HAP-1 (cell line): ENCODE measurements around the gene NAPSA.
A peak's percentile ranks its signal among the peaks of the same experiment; 100 is the strongest.
"Not testable (repeated sequence)": the region's sequence is repeated elsewhere in the genome, so short reads cannot be mapped to it uniquely, and the experiment has no call there.

Experiments used
- DNase-seq, 2 experiments: peaks; one replicate each; pipeline ENCODE4 v3.0.0-alpha.2; 2016 to 2020; ENCODE audit warnings: low spot score in 2 of 2
- H3K27me3 ChIP-seq: fragments of 250-450 bp; sonication (Bioruptor Pico); 2 replicates; pipeline ENCODE4 v1.5.1; 2020; ENCODE audit warnings: low read depth, mild to moderate bottlenecking, moderate library complexity
- H3K36me3 ChIP-seq: fragments of 250-450 bp; sonication (Bioruptor Pico); replicated peaks from 2 replicates; pipeline ENCODE4 v1.5.1; 2020; ENCODE audit warnings: mild to moderate bottlenecking
- H3K4me1 ChIP-seq: fragments of 250-450 bp; sonication (Bioruptor Pico); 2 replicates; pipeline ENCODE4 v1.5.1; 2020; ENCODE audit warnings: mild to moderate bottlenecking
- H3K4me3 ChIP-seq: fragments of 250-450 bp; sonication (Bioruptor Pico); 2 replicates; pipeline ENCODE4 v1.5.1; 2020; ENCODE audit warnings: mild to moderate bottlenecking, moderate library complexity
- H3K9me3 ChIP-seq: fragments of 250-450 bp; sonication (Bioruptor Pico); 2 replicates; pipeline ENCODE4 v1.5.1; 2020; ENCODE audit warnings: mild to moderate bottlenecking, moderate library complexity
- in situ Hi-C: fragments of 300-500 bp; cut with MboI; formaldehyde crosslinking; loops from 3 replicates; pipeline ENCODE4 v1.14.3; 2020; ENCODE audit warnings: low sequenced_read_pairs, inconsistent platforms, mixed read lengths

The NAPSA gene

GRCh38 chr19:50359328-50359818 lies 6.1 kb downstream of the NAPSA start:
- H3K4me1 ChIP-seq: no peaks in the 10 kb centered on the region; the same call in 1 of the 2 replicates
- DNase-seq: no peak
- no peak overlapping the region for H3K4me3 ChIP-seq
- peaks cover 3% of the 10 kb centered on the region; the same call in 1 of the 2 replicates for H3K27me3 ChIP-seq
- in situ Hi-C loops: loop anchor here (25.0 kb wide), 1 partner anchor 553 kb away; the partner anchor contains the start of gene KLK4
- no peaks in the 10 kb centered on the region for H3K36me3 ChIP-seq
- no peaks in the 10 kb centered on the region for H3K9me3 ChIP-seq

- H3K4me3 ChIP-seq: no peak overlapping the region
- H3K4me1 ChIP-seq: no peaks in the 10 kb centered on the region; the same call in 1 of the 2 replicates
- H3K36me3 ChIP-seq: no peaks in the 10 kb centered on the region
- in situ Hi-C loops: loop anchor here (25.0 kb wide), 1 partner anchor 554 kb away; the partner anchor contains the start of gene KLK4
- no peak for DNase-seq
- no peaks in the 10 kb centered on the region for H3K9me3 ChIP-seq
- peaks cover 3% of the 10 kb centered on the region; the same call in 1 of the 2 replicates for H3K27me3 ChIP-seq
Observed at GRCh38 chr19:50358483-50359327, 6.7 kb downstream of the NAPSA start.

- in situ Hi-C loops: loop anchor here (25.0 kb wide), 1 partner anchor 555 kb away; the partner anchor contains the start of gene KLK4
- peak; percentile 68 to 83 for DNase-seq
- Histone ChIP-seq H3K4me3 (no peak overlapping the region), H3K27me3 (peaks cover 3% of the 10 kb centered on the region; the same call in 1 of the 2 replicates), H3K9me3 (no peaks in the 10 kb centered on the region), H3K36me3 (no peaks in the 10 kb centered on the region), H3K4me1 (no peaks in the 10 kb centered on the region; the same call in 1 of the 2 replicates)
Observed at GRCh38 chr19:50357178-50358100, 8.0 kb downstream of the NAPSA start.

GRCh38 chr19:50356691-50357177 lies 8.7 kb downstream of the NAPSA start:
- H3K4me3 ChIP-seq: no peak overlapping the region
- H3K27me3 ChIP-seq: peaks cover 3% of the 10 kb centered on the region; the same call in 1 of the 2 replicates
- H3K4me1 ChIP-seq: no peaks in the 10 kb centered on the region; the same call in 1 of the 2 replicates
- no peaks in the 10 kb centered on the region for H3K9me3 ChIP-seq
- in situ Hi-C loops: loop anchor here (25.0 kb wide), 1 partner anchor 556 kb away; the partner anchor contains the start of gene KLK4
- no peak for DNase-seq
- no peaks in the 10 kb centered on the region for H3K36me3 ChIP-seq

GRCh38 chr19:50353487-50353880 lies 12.0 kb downstream of the NAPSA start:
- not testable (repeated sequence) for H3K36me3 ChIP-seq
- in situ Hi-C loops: loop anchor here (25.0 kb wide), 1 partner anchor 559 kb away; the partner anchor contains the start of gene KLK4

GRCh38 chr19:50352242-50352641 lies 13.2 kb downstream of the NAPSA start:
- no peaks in the 10 kb centered on the region for H3K9me3 ChIP-seq
- H3K27me3 ChIP-seq: peaks cover 3% of the 10 kb centered on the region; the same call in 1 of the 2 replicates
- in situ Hi-C loops: loop anchor here (25.0 kb wide), 1 partner anchor 560 kb away; the partner anchor contains the start of gene KLK4
- no peak overlapping the region for H3K4me3 ChIP-seq
- no peak for DNase-seq
- no peaks in the 10 kb centered on the region for H3K36me3 ChIP-seq
- H3K4me1 ChIP-seq: no peaks in the 10 kb centered on the region; the same call in 1 of the 2 replicates

More at GRCh38 chr19:50353487-50353880, 12.0 kb downstream of the NAPSA start:
- H3K4me1 ChIP-seq, H3K27me3 ChIP-seq, DNase-seq, H3K4me3 ChIP-seq, H3K9me3 ChIP-seq: not testable (repeated sequence)

- in situ Hi-C loops: loop anchor here (25.0 kb wide), 1 partner anchor 563 kb away; the partner anchor contains the start of gene KLK4
- no peaks in the 10 kb centered on the region for H3K27me3 ChIP-seq
- DNase-seq: no peak
- no peaks in the 10 kb centered on the region; the same call in 1 of the 2 replicates for H3K9me3 ChIP-seq
- no peak overlapping the region for H3K4me3 ChIP-seq
- no peaks in the 10 kb centered on the region for H3K36me3 ChIP-seq
- H3K4me1 ChIP-seq: no peaks in the 10 kb centered on the region
Observed at GRCh38 chr19:50349277-50350057, 16.0 kb downstream of the NAPSA start.

- H3K27me3 ChIP-seq, in situ Hi-C loops, H3K9me3 ChIP-seq, H3K4me3 ChIP-seq, H3K4me1 ChIP-seq, H3K36me3 ChIP-seq, DNase-seq: not testable (repeated sequence)
Observed at GRCh38 chr19:50347089-50347581, 18.3 kb downstream of the NAPSA start.

- Histone ChIP-seq H3K4me1 (no peaks in the 10 kb centered on the region), H3K36me3 (no peaks in the 10 kb centered on the region), H3K4me3 (no peak overlapping the region), H3K27me3 (no peaks in the 10 kb centered on the region), H3K9me3 (no peaks in the 10 kb centered on the region; the same call in 1 of the 2 replicates)
- in situ Hi-C loops: no loop called here
- DNase-seq: no peak
Observed at GRCh38 chr19:50344661-50345318, 20.6 kb downstream of the NAPSA start.

GRCh38 chr19:50341091-50341564 lies 24.3 kb downstream of the NAPSA start:
- in situ Hi-C loops: no loop called here
- Histone ChIP-seq H3K4me1 (no peaks in the 10 kb centered on the region), H3K36me3 (no peaks in the 10 kb centered on the region), H3K27me3 (no peaks in the 10 kb centered on the region), H3K9me3 (no peaks in the 10 kb centered on the region; the same call in 1 of the 2 replicates), H3K4me3 (no peak overlapping the region)
- no peak for DNase-seq

- DNase-seq: no peak
- Histone ChIP-seq H3K36me3 (no peaks in the 10 kb centered on the region), H3K4me1 (no peaks in the 10 kb centered on the region), H3K4me3 (no peak overlapping the region), H3K27me3 (no peaks in the 10 kb centered on the region), H3K9me3 (no peaks in the 10 kb centered on the region; the same call in 1 of the 2 replicates)
- in situ Hi-C loops: no loop called here
Observed at GRCh38 chr19:50340331-50340730, 25.1 kb downstream of the NAPSA start.

GRCh38 chr19:50337031-50337430 lies 28.4 kb downstream of the NAPSA start:
- in situ Hi-C loops, DNase-seq, H3K4me1 ChIP-seq, H3K9me3 ChIP-seq, H3K36me3 ChIP-seq, H3K4me3 ChIP-seq, H3K27me3 ChIP-seq: not testable (repeated sequence)
